H1 (cell line): Measurements from ENCODE around the gene NCKIPSD. TPM values are rescaled to one million over a fixed set of nuclear protein-coding genes. Genes with fewer than 3 reads are reported as not detected.

Experiments
- CTCF ChIA-PET: fragments of 300-600 bp; sonication (Branson Sonifier 250); formaldehyde crosslinking; loops from one replicate; lab custom pipeline; 2021; ENCODE audit not compliant: partially characterized antibody; lab: Charles Lee
- POLR2A ChIA-PET: fragments of 300-600 bp; sonication (Branson Sonifier 250); formaldehyde crosslinking; loops from one replicate; lab custom pipeline; 2021; ENCODE audit warnings: inconsistent platforms; ENCODE audit not compliant: partially characterized antibody; lab: Charles Lee
- DNase-seq, 2 experiments: peaks; one replicate each; pipeline versions ENCODE4 v3.0.0 to v3.0.0-alpha.2; 2010 to 2022; ENCODE audit warnings: low spot score in 2 of 2, low read depth in 1 of 2, mixed read lengths in 1 of 2
- FAIRE-seq: peaks from 2 replicates; lab custom pipeline; 2011; peaks lifted over from hg19 to GRCh38; lab: Jason Lieb, UNC
- H2AFZ ChIP-seq: 2 replicates; pipeline ENCODE4 v1.8.1; 2012; ENCODE audit warnings: low read length, inconsistent platforms
- H2AK5ac ChIP-seq: 2 replicates; pipeline ENCODE4 v1.6.1; 2013; ENCODE audit warnings: low read depth, low read length
- H2BK120ac ChIP-seq: replicated peaks from 2 replicates; pipeline ENCODE3; 2013; ENCODE audit warnings: low read depth, low read length, inconsistent platforms
- H2BK12ac ChIP-seq: 2 replicates; pipeline ENCODE4 v1.6.1; 2013; ENCODE audit warnings: low read depth, low read length
- H2BK15ac ChIP-seq: 2 replicates; pipeline ENCODE4 v1.6.1; 2013; ENCODE audit warnings: low read length
- H2BK20ac ChIP-seq: 2 replicates; pipeline ENCODE4 v1.6.1; 2013; ENCODE audit warnings: low read length
- H2BK5ac ChIP-seq: 2 replicates; pipeline ENCODE4 v1.6.1; 2013; ENCODE audit warnings: low read depth, low read length
- H3K14ac ChIP-seq: 2 replicates; pipeline ENCODE4 v1.6.1; 2013; ENCODE audit warnings: inconsistent platforms; ENCODE audit not compliant: insufficient read length
- H3K18ac ChIP-seq: 2 replicates; pipeline ENCODE4 v1.6.1; 2013; ENCODE audit warnings: low read length; ENCODE audit errors: extremely low read depth
- H3K23ac ChIP-seq: 2 replicates; pipeline ENCODE4 v1.6.1; 2013; ENCODE audit warnings: inconsistent platforms; ENCODE audit not compliant: insufficient read length
- H3K23me2 ChIP-seq: 2 replicates; pipeline ENCODE4 v1.6.1; 2013; ENCODE audit warnings: low read depth, low read length
- H3K27ac ChIP-seq: 2 replicates; pipeline ENCODE4 v1.6.1; 2011; ENCODE audit warnings: low read depth, low read length, inconsistent platforms
- H3K27me3 ChIP-seq, 4 experiments: replicated peaks in 1 of 4; 1 replicate in 1 of 4; 2 replicates in 3 of 4; pipeline versions ENCODE4 v1.6.1 to v1.8.1; 2011 to 2013; ENCODE audit warnings: low read length in 3 of 4, mild to moderate bottlenecking in 3 of 4, inconsistent platforms in 2 of 4, mixed read lengths in 2 of 4, moderate library complexity in 1 of 4; ENCODE audit not compliant: control insufficient read depth in 3 of 4, insufficient read depth in 3 of 4; ENCODE audit errors: extremely low read depth in 1 of 4
- H3K36me3 ChIP-seq, 4 experiments: 2 replicates each; pipeline versions ENCODE4 v1.6.1 to v1.8.1; 2011 to 2013; ENCODE audit warnings: mild to moderate bottlenecking in 4 of 4, low read length in 3 of 4, moderate library complexity in 2 of 4, control low read depth in 1 of 4, inconsistent platforms in 1 of 4; ENCODE audit not compliant: insufficient read depth in 4 of 4, control insufficient read depth in 2 of 4
- H3K4ac ChIP-seq: replicated peaks from 2 replicates; pipeline ENCODE3; 2013; ENCODE audit warnings: low read length, low read depth, mixed read lengths, inconsistent platforms; ENCODE audit not compliant: insufficient read length
- H3K4me1 ChIP-seq, 4 experiments: replicated peaks in 1 of 4; 1 replicate in 1 of 4; 2 replicates in 3 of 4; pipeline versions ENCODE4 v1.6.1 to v1.8.1; 2011 to 2013; ENCODE audit warnings: low read length in 3 of 4, inconsistent platforms in 2 of 4, mixed read lengths in 1 of 4; ENCODE audit not compliant: insufficient read depth in 4 of 4, control insufficient read depth in 3 of 4
- H3K4me2 ChIP-seq, 2 experiments: 2 replicates each; pipeline versions ENCODE4 v1.6.1 to v1.8.1; 2011 to 2013; ENCODE audit warnings: low read depth in 2 of 2, low read length in 2 of 2, control low read depth in 1 of 2, inconsistent platforms in 1 of 2, mild to moderate bottlenecking in 1 of 2; ENCODE audit not compliant: insufficient read depth in 1 of 2
- H3K4me3 ChIP-seq, 4 experiments: fragments of 200-600, 300-600 bp in 1 of 4; sonication (generic), shearing (Covaris generic), sonication (Bioruptor Twin) in 1 of 4; 2 replicates each; pipeline versions ENCODE4 v1.5.1 to v1.8.1; 2011 to 2016; ENCODE audit warnings: low read length in 4 of 4, low read depth in 3 of 4, control low read depth in 2 of 4, inconsistent platforms in 2 of 4, mild to moderate bottlenecking in 2 of 4, mixed read lengths in 1 of 4, moderate library complexity in 1 of 4; ENCODE audit not compliant: insufficient read depth in 2 of 4; ENCODE audit errors: extremely low read depth in 1 of 4
- H3K56ac ChIP-seq: replicated peaks from 2 replicates; pipeline ENCODE3; 2013; ENCODE audit warnings: low read depth, mild to moderate bottlenecking, mixed read lengths, low read length, inconsistent platforms; ENCODE audit not compliant: insufficient read length
- H3K79me1 ChIP-seq: 2 replicates; pipeline ENCODE4 v1.6.1; 2013; ENCODE audit warnings: low read depth, low read length, control low read depth
- H3K79me2 ChIP-seq, 2 experiments: 2 replicates each; pipeline versions ENCODE4 v1.6.1 to v1.8.1; 2012 to 2013; ENCODE audit warnings: low read length in 2 of 2, mild to moderate bottlenecking in 2 of 2, inconsistent platforms in 1 of 2; ENCODE audit not compliant: insufficient read depth in 2 of 2, control insufficient read depth in 1 of 2
- H3K9ac ChIP-seq, 4 experiments: replicated peaks in 1 of 4; 1 replicate in 1 of 4; 2 replicates in 3 of 4; pipeline versions ENCODE4 v1.6.1 to v1.8.1; 2011 to 2013; ENCODE audit warnings: low read depth in 3 of 4, low read length in 3 of 4, control low read depth in 2 of 4, mild to moderate bottlenecking in 2 of 4, moderate library complexity in 2 of 4, inconsistent platforms in 1 of 4; ENCODE audit errors: extremely low read depth in 1 of 4
- H3K9me3 ChIP-seq, 2 experiments: 2 replicates each; pipeline versions ENCODE4 v1.6.1 to v1.8.1; 2012 to 2013; ENCODE audit warnings: mild to moderate bottlenecking in 2 of 2, moderate library complexity in 2 of 2, control low read depth in 1 of 2, inconsistent platforms in 1 of 2, low read depth in 1 of 2, low read length in 1 of 2, mixed read lengths in 1 of 2; ENCODE audit not compliant: insufficient read depth in 2 of 2
- H4K20me1 ChIP-seq, 2 experiments: replicated peaks in 1 of 2; 2 replicates each; pipeline versions ENCODE3 to v1.8.1; 2011 to 2013; ENCODE audit warnings: inconsistent platforms in 2 of 2, low read length in 2 of 2, mild to moderate bottlenecking in 1 of 2; ENCODE audit not compliant: insufficient read depth in 2 of 2, control insufficient read depth in 1 of 2
- H4K5ac ChIP-seq: 2 replicates; pipeline ENCODE4 v1.6.1; 2013; ENCODE audit warnings: low read length, low read depth, mixed read lengths, inconsistent platforms; ENCODE audit not compliant: insufficient read length
- H4K8ac ChIP-seq: 2 replicates; pipeline ENCODE4 v1.8.0; 2013; ENCODE audit warnings: mild to moderate bottlenecking, moderate library complexity, low read length, inconsistent platforms; ENCODE audit not compliant: insufficient read depth; ENCODE audit errors: extremely low read depth
- H4K91ac ChIP-seq: replicated peaks from 2 replicates; pipeline ENCODE3; 2013; ENCODE audit warnings: low read length, mixed read lengths, inconsistent platforms; ENCODE audit not compliant: insufficient read length
- CBX5 ChIP-seq: fragments of 300-800, 300-1000 bp; sonication (generic); IDR thresholded peaks from 2 replicates; pipeline ENCODE4 v1.7.1; 2016; ENCODE audit warnings: antibody characterized with exemption, low read length, low read depth
- MAFK ChIP-seq: IDR thresholded peaks from 2 replicates; pipeline ENCODE4 v1.6.1; 2012; ENCODE audit warnings: low read depth, mild to moderate bottlenecking, improper control_type of control experiment, low read length
- MAX ChIP-seq: IDR thresholded peaks from 2 replicates; pipeline ENCODE4 v1.6.1; 2012; ENCODE audit warnings: inconsistent platforms
- POLR2AphosphoS5 ChIP-seq: IDR thresholded peaks from 2 replicates; pipeline ENCODE4 v1.6.1; 2011; ENCODE audit warnings: low read depth, low read length
- WGBS, 2 experiments: shearing (Covaris generic) in 1 of 2; methylation state at CpG; one replicate each; pipeline versions ENCODE4 v1.1.6 to v1.1.7; 2013 to 2015; ENCODE audit warnings: low lambda C conversion rate in 2 of 2, mixed read lengths in 2 of 2, inconsistent platforms in 1 of 2, low coverage in 1 of 2, missing lambda C conversion rate in 1 of 2; ENCODE audit not compliant: insufficient replicate concordance in 2 of 2, insufficient coverage in 1 of 2, insufficient read length in 1 of 2; ENCODE audit errors: extremely low coverage in 1 of 2, missing lambda C conversion rate in 1 of 2; 5-methylcytosine and 5-hydroxymethylcytosine counted together
- polyA plus RNA-seq, 7 experiments: library from polyadenylated mRNA; depleted of rRNA in 3 of 7; stranded (reverse) in 5 of 7; unstranded in 2 of 7; fragments of >200 nt in 5 of 7; fragments of 200-250 nt in 2 of 7; gene quantifications; 1 replicate in 5 of 7; 2 replicates in 1 of 7; 4 replicates in 1 of 7; pipeline versions ENCODE4 v1.2.1 to v1.2.3, GENCODE V29; 2011 to 2013; ENCODE audit warnings: missing spikeins in 2 of 7, mixed read lengths in 2 of 7
- total RNA-seq: library from RNA; stranded (reverse); fragmentation: NEBNext Ultra II Directional; extraction: Animal tissue kit (Norgen Biotek cat#: 25700); gene quantifications from 2 replicates; pipeline ENCODE4 v1.2.1, GENCODE V29; 2021

The NCKIPSD gene
- total and polyA plus RNA-seq, 2 of the 8 experiments (the other 6 are each of a cell fraction or from before 2014, with no cell fraction given), result 34.7 to 91.8 TPM

- 100% methylated on average over 3 of the region's 3 CpGs; no CpG with 5 or more reads in 1 of the 2 experiments for WGBS, 2 experiments
- no peak for FAIRE-seq
Observed at GRCh38 chr3:48688737-48689075, 3.0 kb upstream of the NCKIPSD start.

More at GRCh38 chr3:48688737-48689075, 3.0 kb upstream of the NCKIPSD start:
- H2BK120ac ChIP-seq, result no peak overlapping the region
- no peak for TF ChIP-seq MAFK
- TF ChIP-seq MAX, result no peak
- no peak for TF ChIP-seq CBX5
- TF ChIP-seq POLR2AphosphoS5, result 0 out of 2 replicates have a peak, but pooled peaks have one; percentile 4
- TF ChIP-seq, all 59 proteins: peak for 1
- no peak overlapping the region for H3K14ac ChIP-seq
- no peak overlapping the region for H3K4me3 ChIP-seq
- no peak overlapping the region for H3K4me2 ChIP-seq
- H3K9me3 ChIP-seq, result no peaks in the 10 kb centered on the region
- H3K27me3 ChIP-seq, result no peaks in the 10 kb centered on the region
- no peak overlapping the region for H3K9ac ChIP-seq
- H3K23me2 ChIP-seq, result peaks cover 8% of the 10 kb centered on the region; the same call in 1 of the 2 replicates
- H2AK5ac ChIP-seq, result no peak overlapping the region
- no peak overlapping the region for H4K5ac ChIP-seq
- CTCF ChIA-PET, result interaction anchor here (0.8 to 3.4 kb wide), 5 partner anchors 19 to 323 kb away, joined by 3 to 13 read pairs (median 5); partner anchors contain the start of gene CELSR3
- H2BK20ac ChIP-seq, result no peak overlapping the region
- no peak overlapping the region for H2BK15ac ChIP-seq
- H3K79me2 ChIP-seq, result peaks cover 2 to 26% of the 10 kb centered on the region in 2 experiments; a peak in 3 of 4 replicates
- H4K91ac ChIP-seq, result no peak overlapping the region
- H3K79me1 ChIP-seq, result peaks cover 7% of the 10 kb centered on the region
- H3K27ac ChIP-seq, result no peak overlapping the region
- no peak overlapping the region for H3K4ac ChIP-seq
- H2BK12ac ChIP-seq, result no peak overlapping the region
- no peak overlapping the region for H3K23ac ChIP-seq
- H2AFZ ChIP-seq, result no peak overlapping the region
- POLR2A ChIA-PET, result interaction anchor here (1.2 to 6.2 kb wide), 5 partner anchors 9 to 35 kb away, joined by 3 to 58 read pairs (median 4); partner anchors contain the start of gene CELSR3
- H2BK5ac ChIP-seq, result no peak overlapping the region
- no peak for DNase-seq
- no peak overlapping the region for H3K18ac ChIP-seq
- H3K56ac ChIP-seq, result no peak overlapping the region
- peaks cover 39 to 64% (median 56%) of the 10 kb centered on the region in 4 experiments for H3K36me3 ChIP-seq
- H4K20me1 ChIP-seq, result peaks cover 12 to 23% of the 10 kb centered on the region in 2 experiments
- H3K4me1 ChIP-seq, result peaks cover 0 to 11% (median 4%) of the 10 kb centered on the region in 4 experiments; a peak in 3 of 7 replicates
- no peak overlapping the region for H4K8ac ChIP-seq
